Ascending aorta (tissue), 2 donors: ENCODE results near the gene GIMAP2. TPM values are rescaled to one million over a fixed set of nuclear protein-coding genes. Genes with fewer than 3 reads are reported as not detected.

ENCODE experiments used
- DNase-seq, 2 donors: peaks; one replicate each; pipeline ENCODE4 v3.0.0-alpha.2; 2019; ENCODE audit warnings: low spot score in 2 of 2
- H3K27ac ChIP-seq, 2 donors: fragments of 200-600 bp; sonication (generic); one replicate each; pipeline ENCODE4 v1.5.1; 2016 to 2017; ENCODE audit warnings: mild to moderate bottlenecking in 1 of 2
- H3K27me3 ChIP-seq: fragments of 200-600 bp; sonication (generic); one replicate; pipeline ENCODE4 v1.5.1; 2017
- H3K36me3 ChIP-seq, 2 donors: fragments of 200-600 bp; sonication (generic); one replicate each; pipeline ENCODE4 v1.5.1; 2016
- H3K4me1 ChIP-seq, 2 donors: fragments of 200-600 bp; sonication (generic); one replicate each; pipeline ENCODE4 v1.5.1; 2016 to 2017; ENCODE audit warnings: mild to moderate bottlenecking in 1 of 2
- H3K4me3 ChIP-seq, 2 donors: fragments of 200-600 bp; sonication (generic); one replicate each; pipeline ENCODE4 v1.5.1; 2016 to 2017; ENCODE audit warnings: mild to moderate bottlenecking in 1 of 2
- H3K9me3 ChIP-seq, 2 donors: fragments of 200-600 bp; sonication (generic); one replicate each; pipeline ENCODE4 v1.5.1; 2016
- CTCF ChIP-seq, 3 experiments: fragments of 200-600 bp in 2 of 3; fragments of 450-650 bp in 1 of 3; sonication (generic) in 2 of 3; IDR thresholded peaks; one replicate each; pipeline ENCODE4 v1.5.1; 2016 to 2019; ENCODE audit warnings: antibody characterized with exemption in 3 of 3, mild to moderate bottlenecking in 1 of 3, moderate library complexity in 1 of 3
- intact Hi-C: fragments of 100-400 bp; cut with DNase I; formaldehyde crosslinking; loops from one replicate; pipeline ENCODE4 v1.15.1; 2023
- total RNA-seq: library from RNA; depleted of rRNA; stranded (reverse); fragments of >200 nt; gene quantifications from one replicate; pipeline ENCODE4 v1.1.0, GENCODE V29; 2016

GIMAP2 gene
- total RNA-seq, 1 donor from 2014 or later: 12.3 TPM

GRCh38 chr7:150716939-150717338, 31.4 kb downstream of the GIMAP2 start:
- peak overlapping the region; percentile 33 to 54 for H3K4me3 ChIP-seq
- no peaks in the 10 kb centered on the region for H3K9me3 ChIP-seq
- intact Hi-C loops: no loop called here
- no peaks in the 10 kb centered on the region for H3K36me3 ChIP-seq
- DNase-seq: no peak
- H3K4me1 ChIP-seq: no peaks in the 10 kb centered on the region
- peak overlapping the region in 1 of 2 donors; percentile 45 for H3K27ac ChIP-seq
- H3K27me3 ChIP-seq: no peaks in the 10 kb centered on the region
- no peak for TF ChIP-seq CTCF (IDR thresholded peaks at IDR 0.05)

- Histone ChIP-seq H3K9me3 (no peaks in the 10 kb centered on the region), H3K36me3 (no peaks in the 10 kb centered on the region), H3K27ac (no peak overlapping the region), H3K27me3 (no peaks in the 10 kb centered on the region), H3K4me3 (peak overlapping the region; percentile 33 to 54), H3K4me1 (no peaks in the 10 kb centered on the region)
- no peak for DNase-seq
- no peak for TF ChIP-seq CTCF (IDR thresholded peaks at IDR 0.05)
- intact Hi-C loops: no loop called here
These were observed 32.4 kb downstream of the GIMAP2 start for GRCh38 chr7:150717814-150718420.

GRCh38 chr7:150719436-150719835, 33.9 kb downstream of the GIMAP2 start:
- Histone ChIP-seq H3K4me1 (no peaks in the 10 kb centered on the region), H3K4me3 (no peak overlapping the region), H3K9me3 (no peaks in the 10 kb centered on the region), H3K36me3 (no peaks in the 10 kb centered on the region), H3K27me3 (no peaks in the 10 kb centered on the region), H3K27ac (no peak overlapping the region)
- no peak for TF ChIP-seq CTCF (IDR thresholded peaks at IDR 0.05)
- intact Hi-C loops: no loop called here
- no peak for DNase-seq

- H3K4me1 ChIP-seq: no peaks in the 10 kb centered on the region
- H3K9me3 ChIP-seq: no peaks in the 10 kb centered on the region
- no peaks in the 10 kb centered on the region for H3K27me3 ChIP-seq
- TF ChIP-seq CTCF (IDR thresholded peaks at IDR 0.05): no peak
- no peaks in the 10 kb centered on the region for H3K36me3 ChIP-seq
- no peak overlapping the region for H3K27ac ChIP-seq
- H3K4me3 ChIP-seq: no peak overlapping the region
- DNase-seq: no peak
- intact Hi-C loops: no loop called here
These were observed 34.7 kb downstream of the GIMAP2 start for GRCh38 chr7:150719960-150720891.

- Histone ChIP-seq H3K36me3 (no peaks in the 10 kb centered on the region), H3K4me3 (no peak overlapping the region), H3K27me3 (no peaks in the 10 kb centered on the region), H3K27ac (no peak overlapping the region), H3K4me1 (no peaks in the 10 kb centered on the region), H3K9me3 (no peaks in the 10 kb centered on the region)
- intact Hi-C loops: no loop called here
- TF ChIP-seq CTCF (IDR thresholded peaks at IDR 0.05): no peak
- no peak for DNase-seq
These were observed 36.5 kb downstream of the GIMAP2 start for GRCh38 chr7:150721970-150722373.
